PFSK-1 (cell line): ENCODE measurements around the gene SAG.

Source experiments
- FOXP2 ChIP-seq: optimal IDR thresholded peaks from 2 replicates; pipeline ENCODE3; 2011; ENCODE audit warnings: borderline replicate concordance, control low read depth, inconsistent platforms; ENCODE audit not compliant: insufficient read depth; ENCODE audit errors: extremely low read length, extremely low read depth
- POLR2AphosphoS5 ChIP-seq: IDR thresholded peaks from 2 replicates; pipeline ENCODE4 v1.6.1; 2012; ENCODE audit warnings: low read depth, mild to moderate bottlenecking, control low read depth, low read length, moderate library complexity
- SIN3A ChIP-seq: IDR thresholded peaks from 2 replicates; pipeline ENCODE4 v1.6.1; 2012; ENCODE audit warnings: mild to moderate bottlenecking, low read length, moderate library complexity, borderline replicate concordance; ENCODE audit not compliant: insufficient read depth
- TAF1 ChIP-seq: IDR thresholded peaks from 2 replicates; pipeline ENCODE4 v1.6.1; 2012; ENCODE audit warnings: low read length, control low read depth, borderline replicate concordance; ENCODE audit not compliant: insufficient read depth
- TF ChIP-seq, protein P1 (sequence below), 2 experiments: IDR thresholded peaks; 2 replicates each; pipeline versions ENCODE4 v1.6.1 to v1.8.0; 2011 to 2012; ENCODE audit warnings: low read depth in 2 of 2, low read length in 2 of 2, control low read depth in 1 of 2, inconsistent platforms in 1 of 2, mild to moderate bottlenecking in 1 of 2, moderate library complexity in 1 of 2; ENCODE audit not compliant: insufficient read depth in 1 of 2

SAG gene

DNA sequence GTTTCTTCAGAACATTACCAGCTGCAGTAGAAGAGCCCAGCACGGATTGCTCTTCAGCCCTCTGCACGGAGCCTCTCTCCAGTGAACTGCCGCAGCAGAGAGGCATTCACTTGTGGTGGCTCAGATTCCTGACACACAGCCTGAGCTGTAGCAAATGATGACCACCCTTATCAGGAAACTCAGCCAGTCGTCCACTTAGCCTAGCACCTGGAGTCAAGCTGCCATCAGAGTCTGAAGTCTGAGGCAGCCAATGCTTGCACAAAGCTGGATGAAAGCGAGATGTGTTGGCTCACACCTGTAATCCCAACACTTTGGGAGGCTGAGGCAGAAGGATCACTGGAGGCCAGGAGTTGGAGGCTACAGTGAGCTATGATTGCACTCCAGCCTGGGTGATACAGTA lies 11.7 kb upstream of the SAG start:
- TF ChIP-seq, protein P1, sequence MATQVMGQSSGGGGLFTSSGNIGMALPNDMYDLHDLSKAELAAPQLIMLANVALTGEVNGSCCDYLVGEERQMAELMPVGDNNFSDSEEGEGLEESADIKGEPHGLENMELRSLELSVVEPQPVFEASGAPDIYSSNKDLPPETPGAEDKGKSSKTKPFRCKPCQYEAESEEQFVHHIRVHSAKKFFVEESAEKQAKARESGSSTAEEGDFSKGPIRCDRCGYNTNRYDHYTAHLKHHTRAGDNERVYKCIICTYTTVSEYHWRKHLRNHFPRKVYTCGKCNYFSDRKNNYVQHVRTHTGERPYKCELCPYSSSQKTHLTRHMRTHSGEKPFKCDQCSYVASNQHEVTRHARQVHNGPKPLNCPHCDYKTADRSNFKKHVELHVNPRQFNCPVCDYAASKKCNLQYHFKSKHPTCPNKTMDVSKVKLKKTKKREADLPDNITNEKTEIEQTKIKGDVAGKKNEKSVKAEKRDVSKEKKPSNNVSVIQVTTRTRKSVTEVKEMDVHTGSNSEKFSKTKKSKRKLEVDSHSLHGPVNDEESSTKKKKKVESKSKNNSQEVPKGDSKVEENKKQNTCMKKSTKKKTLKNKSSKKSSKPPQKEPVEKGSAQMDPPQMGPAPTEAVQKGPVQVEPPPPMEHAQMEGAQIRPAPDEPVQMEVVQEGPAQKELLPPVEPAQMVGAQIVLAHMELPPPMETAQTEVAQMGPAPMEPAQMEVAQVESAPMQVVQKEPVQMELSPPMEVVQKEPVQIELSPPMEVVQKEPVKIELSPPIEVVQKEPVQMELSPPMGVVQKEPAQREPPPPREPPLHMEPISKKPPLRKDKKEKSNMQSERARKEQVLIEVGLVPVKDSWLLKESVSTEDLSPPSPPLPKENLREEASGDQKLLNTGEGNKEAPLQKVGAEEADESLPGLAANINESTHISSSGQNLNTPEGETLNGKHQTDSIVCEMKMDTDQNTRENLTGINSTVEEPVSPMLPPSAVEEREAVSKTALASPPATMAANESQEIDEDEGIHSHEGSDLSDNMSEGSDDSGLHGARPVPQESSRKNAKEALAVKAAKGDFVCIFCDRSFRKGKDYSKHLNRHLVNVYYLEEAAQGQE (IDR thresholded peaks at IDR 0.05; ENCODE audit: insufficient read depth in 1 of 2, low read depth in 2 of 2, low read length in 2 of 2), result no peak
- TF ChIP-seq TAF1, result no peak
- TF ChIP-seq POLR2AphosphoS5, result no peak
- TF ChIP-seq SIN3A, result no peak
- TF ChIP-seq FOXP2, result no peak

DNA sequence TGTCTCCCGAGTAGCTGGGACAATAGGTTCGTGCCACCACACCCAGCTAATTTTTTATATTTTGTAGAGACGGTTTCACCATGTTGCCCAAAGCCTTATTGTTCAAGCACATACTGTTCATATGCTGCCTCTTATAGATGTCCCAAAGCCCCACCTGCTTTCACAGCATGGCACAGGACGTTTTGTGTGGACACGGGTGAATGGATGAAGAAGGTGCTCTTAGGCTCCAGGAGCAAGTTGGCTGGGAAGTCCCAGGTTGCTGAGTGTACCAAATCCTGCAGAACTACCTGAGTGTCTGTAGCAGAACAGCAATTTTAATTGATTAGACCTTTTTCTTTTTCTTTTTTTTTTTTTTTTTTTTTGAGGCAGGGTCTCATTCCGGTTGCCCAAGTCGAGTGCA lies 10.5 kb upstream of the SAG start:
- TF ChIP-seq FOXP2, result no peak
- TF ChIP-seq SIN3A, result no peak

DNA sequence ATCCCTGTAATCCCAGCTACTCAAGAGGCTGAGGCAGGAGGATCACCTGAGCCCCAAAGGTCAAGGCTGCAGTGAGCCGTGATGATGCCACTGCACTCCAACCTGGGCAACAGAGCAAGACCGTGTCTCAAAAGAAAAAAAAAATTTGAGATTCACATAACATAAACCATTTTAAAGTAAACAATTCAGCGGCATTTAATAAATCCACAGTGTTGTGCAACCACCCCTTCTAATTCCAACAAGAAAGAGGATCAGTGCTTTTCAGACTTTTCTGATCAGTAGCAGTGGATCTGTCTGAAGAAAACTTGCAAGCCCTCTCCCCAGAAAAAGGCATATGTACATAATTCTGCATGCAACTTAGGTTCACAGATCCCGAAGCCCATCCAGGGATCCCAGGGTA lies 7.2 kb upstream of the SAG start:
- TF ChIP-seq TAF1 (no peak), POLR2AphosphoS5 (no peak), FOXP2 (no peak), SIN3A (no peak)
- TF ChIP-seq, protein P1 (IDR thresholded peaks at IDR 0.05; ENCODE audit: insufficient read depth in 1 of 2, low read depth in 2 of 2, low read length in 2 of 2), result no peak

DNA sequence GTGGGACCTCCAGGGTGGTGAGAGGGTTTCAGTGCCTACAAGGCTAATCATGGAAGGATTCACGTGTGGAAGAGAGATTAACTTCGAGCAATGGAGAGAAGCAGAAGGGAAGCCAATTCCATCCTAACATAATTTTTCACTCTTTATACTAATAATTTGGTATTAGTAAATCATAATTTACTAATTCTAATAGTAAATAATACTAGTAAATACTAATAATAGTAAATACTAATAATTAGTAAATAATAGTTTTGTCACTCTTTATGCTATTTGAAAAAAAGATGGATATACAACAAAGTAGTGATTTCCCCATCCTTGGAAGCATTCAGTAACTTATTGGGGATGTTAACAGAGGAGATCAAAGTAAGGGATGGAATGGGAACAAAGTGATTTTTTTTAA lies 6.4 kb upstream of the SAG start:
- TF ChIP-seq POLR2AphosphoS5 (no peak), FOXP2 (no peak), TAF1 (no peak), SIN3A (no peak)
- TF ChIP-seq, protein P1 (IDR thresholded peaks at IDR 0.05; ENCODE audit: insufficient read depth in 1 of 2, low read depth in 2 of 2, low read length in 2 of 2), result no peak

DNA sequence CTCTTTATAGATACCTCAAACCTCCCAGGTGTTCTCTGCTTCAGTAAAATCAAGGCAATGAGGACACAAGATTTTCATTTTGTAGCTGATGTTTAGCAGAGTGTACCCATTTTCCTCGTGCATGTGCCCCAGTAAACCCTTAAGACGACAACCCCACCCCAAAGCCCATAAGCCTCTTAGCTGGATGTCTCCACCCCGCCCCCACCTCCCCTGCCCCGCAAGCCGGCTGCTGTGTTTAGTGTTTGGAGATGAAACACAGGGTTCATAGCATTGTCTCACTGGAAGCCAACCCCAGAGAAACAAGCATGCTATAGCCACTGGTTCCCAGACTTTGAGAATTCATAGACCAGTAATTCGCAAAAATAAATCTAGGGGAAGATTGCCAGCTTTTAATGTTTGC lies 5.8 kb upstream of the SAG start:
- TF ChIP-seq, protein P1 (IDR thresholded peaks at IDR 0.05; ENCODE audit: insufficient read depth in 1 of 2, low read depth in 2 of 2, low read length in 2 of 2), result no peak
- TF ChIP-seq TAF1 (no peak), SIN3A (no peak), FOXP2 (no peak), POLR2AphosphoS5 (no peak)

DNA sequence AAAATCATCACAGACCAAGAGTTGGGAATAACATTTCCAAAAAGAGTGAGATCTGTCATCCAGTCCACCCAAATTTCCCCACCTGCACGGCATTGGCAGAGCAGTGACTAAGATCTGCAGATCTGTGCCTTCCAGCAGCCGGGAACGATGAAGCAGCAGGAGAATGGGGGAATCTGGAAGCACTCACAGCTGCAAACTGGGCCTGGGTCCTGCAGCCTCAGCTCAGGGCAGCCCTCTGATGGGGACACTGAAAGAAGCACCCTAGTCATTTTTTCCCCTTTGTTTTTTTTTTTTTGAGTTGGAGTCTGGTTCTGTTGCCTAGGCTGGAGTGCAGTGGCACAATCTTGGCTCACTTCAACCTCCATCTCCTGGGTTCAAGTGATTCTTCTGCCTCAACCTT lies 4.4 kb upstream of the SAG start:
- no peak for TF ChIP-seq TAF1
- no peak for TF ChIP-seq POLR2AphosphoS5
- no peak for TF ChIP-seq FOXP2
- TF ChIP-seq, protein P1 (IDR thresholded peaks at IDR 0.05; ENCODE audit: insufficient read depth in 1 of 2, low read depth in 2 of 2, low read length in 2 of 2), result no peak
- no peak for TF ChIP-seq SIN3A
